ENCODE data around the gene TBRG4. TPM values are rescaled to one million over a fixed set of nuclear protein-coding genes. Genes with fewer than 3 reads are reported as not detected.

The TBRG4 gene
- total and polyA plus RNA-seq, 3 donors from 2014 or later, result 75.7 to 82.8 (median 82.7) TPM

- WGBS, 2 donors, result 58 to 63% methylated on average over 3 of the region's 3 CpGs
- H3K4me3 ChIP-seq, result no peak overlapping the region
- no peaks in the 10 kb centered on the region for H3K27me3 ChIP-seq
- TF ChIP-seq CTCF (IDR thresholded peaks at IDR 0.05) (no peak), POLR2A (IDR thresholded peaks at IDR 0.05) (no peak)
- no peak overlapping the region for H3K27ac ChIP-seq
- intact Hi-C loops (cut with DNase I; ENCODE audit: low total_unique reads), result no loop called here
- no peaks in the 10 kb centered on the region for H3K36me3 ChIP-seq (ENCODE audit: low read depth, missing control alignments)
- H3K9me3 ChIP-seq, result no peaks in the 10 kb centered on the region
- peaks cover 6% of the 10 kb centered on the region for H3K4me1 ChIP-seq
- no peak for DNase-seq
These were observed 18.6 kb downstream of the TBRG4 start for GRCh38 chr7:45092931-45093235.

DNA sequence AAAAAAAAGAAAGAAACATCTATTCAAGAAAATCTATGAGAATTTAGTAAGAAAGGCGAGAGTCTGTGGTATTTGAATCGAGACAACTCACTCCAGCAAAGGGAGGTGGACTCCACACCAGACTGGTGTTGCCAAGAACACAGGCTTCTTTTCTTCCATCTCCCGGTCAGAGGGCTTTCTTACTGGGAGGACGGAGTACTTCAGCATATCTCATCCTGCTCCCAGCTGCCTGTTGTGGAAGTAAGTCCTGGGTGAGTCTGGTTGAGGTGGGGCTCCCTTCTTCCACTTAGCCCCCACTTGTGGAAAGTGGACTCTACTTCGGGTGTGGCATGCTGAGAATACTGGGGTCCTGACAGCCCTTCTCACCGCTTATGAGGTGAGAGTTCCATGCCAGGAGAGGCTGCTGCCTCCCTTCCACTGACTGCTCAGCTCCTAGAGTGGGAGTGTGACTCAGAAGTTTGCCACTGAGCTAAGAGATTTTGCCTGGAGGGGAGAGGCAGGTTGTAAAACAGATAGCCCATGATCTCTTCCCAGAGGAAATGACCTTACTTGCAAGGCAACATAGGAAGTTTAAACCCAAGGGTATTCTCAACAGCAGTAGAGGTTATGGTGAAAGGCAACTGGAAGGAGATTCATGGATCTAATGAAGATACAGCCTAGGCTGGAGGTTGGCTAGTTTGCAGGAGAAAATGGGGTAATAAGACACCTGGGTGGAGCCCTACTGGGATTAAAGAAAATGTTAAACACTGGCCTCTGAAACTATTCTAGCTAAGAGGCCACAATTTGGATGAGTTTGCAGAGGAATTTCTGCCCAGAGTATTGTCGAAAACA lies 19.2 kb downstream of the TBRG4 start:
- WGBS, 2 donors, result 35 to 41% methylated on average over 7 of the region's 7 CpGs
- H3K27me3 ChIP-seq, result no peaks in the 10 kb centered on the region
- TF ChIP-seq POLR2A (IDR thresholded peaks at IDR 0.05), result no peak
- TF ChIP-seq CTCF (IDR thresholded peaks at IDR 0.05), result no peak
- H3K4me1 ChIP-seq, result peaks cover 8% of the 10 kb centered on the region
- H3K4me3 ChIP-seq, result no peak overlapping the region
- no peaks in the 10 kb centered on the region for H3K9me3 ChIP-seq
- no peak for DNase-seq
- intact Hi-C loops (cut with DNase I; ENCODE audit: low total_unique reads), result no loop called here
- no peaks in the 10 kb centered on the region for H3K36me3 ChIP-seq (ENCODE audit: low read depth, missing control alignments)
- H3K27ac ChIP-seq, result no peak overlapping the region

DNA sequence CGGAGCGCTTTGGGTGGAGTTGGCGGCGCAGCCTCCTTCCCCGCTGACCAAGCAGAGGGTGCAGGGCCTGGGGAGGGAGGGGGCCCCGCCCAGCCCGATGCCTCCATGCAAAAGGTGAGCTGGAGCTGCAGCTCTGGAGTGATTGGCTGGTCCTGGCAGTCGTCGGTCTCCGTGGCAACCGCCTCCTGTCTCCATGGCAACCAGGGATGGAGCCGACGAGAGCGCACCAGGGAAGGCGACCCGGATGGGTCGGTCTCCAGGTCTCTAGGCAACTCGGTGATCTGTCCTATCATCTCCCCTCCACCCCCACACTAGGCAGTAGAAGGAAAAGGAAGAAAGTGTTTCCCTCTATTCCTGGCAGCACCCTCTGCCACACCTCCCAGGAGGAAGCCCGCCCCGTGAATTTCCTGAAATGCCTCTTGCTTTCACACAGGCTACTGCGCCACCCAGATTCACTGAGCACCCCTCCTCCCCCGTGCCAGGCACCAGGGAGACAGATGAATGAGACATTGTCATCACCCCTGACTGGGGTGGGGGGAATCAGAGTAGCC lies 22.1 kb downstream of the TBRG4 start:
- Histone ChIP-seq H3K4me3 (peak overlapping the region; percentile 57 to 58), H3K27me3 (no peaks in the 10 kb centered on the region), H3K27ac (no peak overlapping the region), H3K9me3 (no peaks in the 10 kb centered on the region), H3K36me3 (ENCODE audit: low read depth, missing control alignments) (no peaks in the 10 kb centered on the region), H3K4me1 (peaks cover 12% of the 10 kb centered on the region)
- WGBS, 2 donors, result 3 to 10% methylated on average over 8 to 22 of the region's 22 CpGs
- intact Hi-C loops (cut with DNase I; ENCODE audit: low total_unique reads), result no loop called here
- DNase-seq, result peak; percentile 86
- no peak for TF ChIP-seq POLR2A (IDR thresholded peaks at IDR 0.05)
- no peak for TF ChIP-seq CTCF (IDR thresholded peaks at IDR 0.05)

GRCh38 chr7:45088821-45089340 lies 22.6 kb downstream of the TBRG4 start, which contains the start of gene NACAD:
NACAD (minus strand) TSS chr7:45088969; CDS start chr7:45088894, 75 bp downstream.
- Histone ChIP-seq H3K27me3 (no peaks in the 10 kb centered on the region), H3K9me3 (no peaks in the 10 kb centered on the region), H3K27ac (peak within 1 kb of the TSS; percentile 21 to 79), H3K4me1 (peaks cover 14% of the 10 kb centered on the region), H3K36me3 (ENCODE audit: low read depth, missing control alignments) (no peaks in the 10 kb centered on the region), H3K4me3 (peak within 1 kb of the TSS; percentile 57 to 58)
- TF ChIP-seq POLR2A (IDR thresholded peaks at IDR 0.05) (no peak), CTCF (IDR thresholded peaks at IDR 0.05) (no peak)
- DNase-seq, result peak; percentile 70
- intact Hi-C loops (cut with DNase I; ENCODE audit: low total_unique reads), result no loop called here
- 0 to 1% methylated on average over 18 to 50 of the region's 50 CpGs for WGBS, 2 donors
